Kidney epithelial cell (primary cell): ENCODE measurements around the gene TLCD3B. TPM values are rescaled to one million over a fixed set of nuclear protein-coding genes. Genes with fewer than 3 reads are reported as not detected.
A peak's percentile ranks its signal among the peaks of the same experiment; 100 is the strongest.

Experiments used
- DNase-seq: peaks from one replicate; pipeline ENCODE4 v3.0.0-alpha.2; 2010; ENCODE audit warnings: low read depth
- H3K27me3 ChIP-seq: 2 replicates; pipeline ENCODE4 v1.6.0; 2011; ENCODE audit warnings: low read length; ENCODE audit not compliant: control insufficient read depth, insufficient read depth
- H3K36me3 ChIP-seq: 2 replicates; pipeline ENCODE4 v1.5.1; 2011; ENCODE audit warnings: low read length; ENCODE audit not compliant: control insufficient read depth, insufficient read depth
- H3K4me3 ChIP-seq: 2 replicates; pipeline ENCODE4 v1.5.1; 2011; ENCODE audit warnings: low read depth, mild to moderate bottlenecking, control low read depth, low read length
- CTCF ChIP-seq: IDR thresholded peaks from 2 replicates; pipeline ENCODE4 v1.5.1; 2011; ENCODE audit warnings: mild to moderate bottlenecking, moderate library complexity, low read length, control low read depth, inconsistent platforms; ENCODE audit not compliant: insufficient read depth, poor library complexity, severe bottlenecking
- total RNA-seq: library from RNA; depleted of rRNA; stranded (reverse); fragments of >200 nt; gene quantifications from 2 replicates; pipeline ENCODE4 v1.2.3, GENCODE V29; 2015

Gene TLCD3B
- total RNA-seq, 1 donor from 2014 or later, result not detected

DNA sequence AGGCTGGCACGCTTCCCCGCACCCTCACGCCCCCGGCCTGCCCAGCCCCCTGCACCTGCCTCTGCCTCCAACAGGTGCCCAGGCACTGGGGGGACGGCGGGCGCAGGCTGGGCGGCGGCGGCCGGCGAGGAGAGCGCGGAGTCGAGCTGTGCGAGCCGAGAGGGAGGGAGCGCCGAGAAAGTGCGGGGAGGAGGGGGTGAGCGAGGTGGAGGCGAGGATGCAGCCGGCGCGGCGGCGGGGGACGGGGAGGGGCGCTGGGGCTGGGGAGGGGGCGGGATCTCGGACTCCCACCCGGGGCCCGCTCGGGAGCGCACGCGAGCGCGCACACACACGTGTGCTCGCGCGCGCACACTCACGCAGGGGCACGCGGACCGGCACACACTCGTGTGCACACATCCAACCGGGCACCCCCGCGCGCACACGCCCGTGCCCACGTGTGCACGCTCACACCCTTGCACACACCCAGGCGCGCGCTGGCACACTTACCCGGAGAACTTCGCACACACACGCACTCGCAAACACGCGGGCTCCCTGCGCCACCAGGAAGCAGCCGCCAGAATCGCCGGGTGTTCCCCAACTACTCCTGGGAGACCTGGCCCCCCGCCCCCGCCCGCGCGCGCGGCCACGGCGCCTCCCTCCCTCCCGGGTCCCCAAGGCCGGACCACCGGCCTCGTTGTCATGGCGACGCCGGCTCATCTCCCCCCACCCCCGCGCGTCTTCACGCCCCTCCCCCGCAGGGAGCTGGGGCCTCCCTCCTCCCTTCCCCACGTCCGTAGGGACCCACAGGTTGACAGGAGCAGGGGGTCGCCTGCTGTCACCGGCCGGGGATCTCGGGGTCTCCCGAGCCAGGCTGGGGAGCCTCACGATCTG, 20.0 kb downstream of the TLCD3B start, which contains the start of gene DOC2A:
TSS of gene DOC2A (minus strand) at position 184 of the 870 bp plus-strand sequence. CDS start 805 bp downstream, outside the sequence.
- H3K36me3 ChIP-seq, result no peaks in the 10 kb centered on the region
- H3K4me3 ChIP-seq, result peak within 1 kb of the TSS; percentile 22
- no peak for TF ChIP-seq CTCF
- H3K27me3 ChIP-seq, result peaks cover 32% of the 10 kb centered on the region
- no peak for DNase-seq

GRCh38 chr16:30009990-30010843, 20.9 kb downstream of the TLCD3B start:
- H3K36me3 ChIP-seq, result no peaks in the 10 kb centered on the region

GRCh38 chr16:30009085-30009862, 21.8 kb downstream of the TLCD3B start:
- no peak for TF ChIP-seq CTCF
- no peak for DNase-seq
- H3K36me3 ChIP-seq, result no peaks in the 10 kb centered on the region
- no peak overlapping the region for H3K4me3 ChIP-seq
- H3K27me3 ChIP-seq, result peaks cover 32% of the 10 kb centered on the region

More at GRCh38 chr16:30009990-30010843, 20.9 kb downstream of the TLCD3B start:
- Histone ChIP-seq H3K4me3 (peak overlapping the region; percentile 8), H3K27me3 (peaks cover 32% of the 10 kb centered on the region)
- TF ChIP-seq CTCF, result no peak
- no peak for DNase-seq

DNA sequence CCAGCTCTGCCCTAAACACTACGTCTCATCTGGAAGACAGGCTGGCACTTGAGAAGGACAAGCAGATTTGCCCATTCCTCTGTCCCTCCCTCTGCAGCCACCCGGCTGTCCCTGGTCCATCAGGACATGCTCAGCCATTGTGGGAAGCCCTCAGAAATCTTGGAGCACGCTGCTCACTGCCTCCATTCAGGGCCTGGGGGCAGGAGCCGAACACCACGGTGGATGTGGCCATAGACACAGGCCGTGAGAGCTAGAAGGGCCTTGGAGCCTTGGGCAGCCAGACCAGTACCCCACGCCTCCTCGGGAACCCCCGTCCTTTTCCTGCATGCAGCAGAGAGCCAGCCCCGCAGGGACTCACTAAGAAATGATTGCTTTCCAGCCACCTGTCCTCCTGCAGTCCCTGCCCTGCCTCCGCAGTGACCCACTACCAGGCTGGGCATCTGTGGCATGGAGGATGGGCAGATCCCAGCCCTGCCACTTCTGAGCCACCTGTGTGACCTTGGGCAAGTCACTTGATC, 23.6 kb downstream of the TLCD3B start:
- H3K27me3 ChIP-seq, result peaks cover 32% of the 10 kb centered on the region
- no peak for DNase-seq
- H3K36me3 ChIP-seq, result peaks cover 1% of the 10 kb centered on the region
- no peak for TF ChIP-seq CTCF
- no peak overlapping the region for H3K4me3 ChIP-seq

DNA sequence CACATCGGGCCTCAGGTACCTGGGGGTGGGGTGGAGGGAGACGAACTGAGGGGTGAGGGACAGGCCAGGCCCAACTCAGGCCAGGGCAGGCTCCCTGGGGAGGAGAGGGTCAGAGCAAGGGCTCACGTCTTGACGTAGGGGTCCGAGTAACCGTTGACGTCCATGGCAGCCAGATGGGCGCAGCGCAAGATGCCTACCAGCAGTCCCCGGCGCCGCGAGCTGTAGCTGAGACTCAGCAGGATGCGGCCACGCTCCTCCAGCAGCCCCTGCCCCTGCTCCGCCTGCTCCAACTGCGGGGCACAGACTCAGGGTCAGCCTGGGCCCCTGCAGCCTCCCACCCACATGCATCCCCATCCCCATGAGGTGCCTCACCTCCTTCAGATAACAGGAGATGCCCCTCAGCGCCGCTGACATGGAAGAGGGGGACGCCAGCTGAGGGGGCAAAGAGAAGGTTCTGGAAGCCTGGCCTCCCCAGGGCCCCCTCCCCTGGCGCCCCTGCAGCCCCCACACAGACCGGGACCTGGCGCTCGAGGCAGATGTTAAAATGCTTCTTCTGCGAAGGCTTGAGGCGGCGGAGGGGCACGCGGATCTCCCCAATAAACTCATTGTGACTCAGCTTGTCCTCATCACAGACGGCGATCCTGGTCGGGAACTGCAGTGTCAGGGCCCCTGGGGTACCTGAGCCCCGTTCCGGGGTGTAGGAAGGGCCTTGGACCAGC, 24.3 kb downstream of the TLCD3B start:
- DNase-seq, result no peak
- H3K27me3 ChIP-seq, result peaks cover 28% of the 10 kb centered on the region
- H3K36me3 ChIP-seq, result peaks cover 1% of the 10 kb centered on the region
- no peak overlapping the region for H3K4me3 ChIP-seq
- no peak for TF ChIP-seq CTCF
